Epithelial cell of prostate (primary cell): ENCODE data around the gene KCND1.

Source experiments
- DNase-seq: peaks from one replicate; pipeline ENCODE4 v3.0.0-alpha.2; 2011; ENCODE audit warnings: low read depth, low spot score
- H3K27ac ChIP-seq: fragments of 450-650 bp; 2 replicates; pipeline ENCODE4 v1.5.1; 2017; ENCODE audit warnings: mild to moderate bottlenecking

KCND1 gene

DNA sequence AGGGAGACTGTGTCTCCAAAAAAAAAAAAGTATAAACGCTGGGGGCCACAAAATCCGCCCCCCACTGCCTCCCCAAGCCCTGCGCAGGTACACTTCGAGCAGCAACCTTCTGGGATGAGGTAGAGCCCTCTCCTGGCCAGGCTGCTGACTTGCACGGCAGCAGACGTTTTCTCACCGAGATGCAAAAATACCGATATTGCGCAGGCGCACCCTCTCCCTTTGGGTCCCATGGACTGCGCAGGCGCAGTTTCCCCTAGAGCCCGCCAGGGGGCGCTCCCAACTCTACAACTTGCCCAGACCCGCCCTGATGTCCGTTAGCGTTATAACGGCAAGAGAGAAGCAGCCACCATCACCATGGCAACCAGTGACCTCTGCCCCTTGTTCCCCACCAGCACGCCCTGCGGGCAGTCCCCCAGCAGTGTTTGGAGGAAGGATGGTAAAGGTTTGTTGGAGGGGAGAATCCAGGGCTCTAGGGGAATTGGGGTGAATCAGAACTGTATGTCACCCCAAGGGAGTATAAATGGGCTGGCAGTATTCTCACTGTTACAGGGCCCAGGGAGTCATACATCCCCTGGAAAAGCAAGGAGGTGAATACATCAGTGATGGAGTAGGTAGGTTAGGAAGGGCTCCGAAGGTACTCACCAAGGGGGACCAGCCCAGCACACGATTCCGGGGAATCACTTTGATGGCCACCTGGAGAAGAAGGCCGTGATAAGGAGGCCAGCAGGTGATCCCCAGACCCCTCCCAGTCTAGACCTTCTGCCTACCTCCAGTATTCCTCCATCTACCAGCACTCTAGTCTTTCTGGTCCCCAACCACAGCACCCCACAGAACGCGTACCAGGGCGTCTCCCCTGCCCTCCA is 54.3 kb downstream of the KCND1 start:
- no peak overlapping the region for H3K27ac ChIP-seq
- peak; percentile 44 for DNase-seq

DNA sequence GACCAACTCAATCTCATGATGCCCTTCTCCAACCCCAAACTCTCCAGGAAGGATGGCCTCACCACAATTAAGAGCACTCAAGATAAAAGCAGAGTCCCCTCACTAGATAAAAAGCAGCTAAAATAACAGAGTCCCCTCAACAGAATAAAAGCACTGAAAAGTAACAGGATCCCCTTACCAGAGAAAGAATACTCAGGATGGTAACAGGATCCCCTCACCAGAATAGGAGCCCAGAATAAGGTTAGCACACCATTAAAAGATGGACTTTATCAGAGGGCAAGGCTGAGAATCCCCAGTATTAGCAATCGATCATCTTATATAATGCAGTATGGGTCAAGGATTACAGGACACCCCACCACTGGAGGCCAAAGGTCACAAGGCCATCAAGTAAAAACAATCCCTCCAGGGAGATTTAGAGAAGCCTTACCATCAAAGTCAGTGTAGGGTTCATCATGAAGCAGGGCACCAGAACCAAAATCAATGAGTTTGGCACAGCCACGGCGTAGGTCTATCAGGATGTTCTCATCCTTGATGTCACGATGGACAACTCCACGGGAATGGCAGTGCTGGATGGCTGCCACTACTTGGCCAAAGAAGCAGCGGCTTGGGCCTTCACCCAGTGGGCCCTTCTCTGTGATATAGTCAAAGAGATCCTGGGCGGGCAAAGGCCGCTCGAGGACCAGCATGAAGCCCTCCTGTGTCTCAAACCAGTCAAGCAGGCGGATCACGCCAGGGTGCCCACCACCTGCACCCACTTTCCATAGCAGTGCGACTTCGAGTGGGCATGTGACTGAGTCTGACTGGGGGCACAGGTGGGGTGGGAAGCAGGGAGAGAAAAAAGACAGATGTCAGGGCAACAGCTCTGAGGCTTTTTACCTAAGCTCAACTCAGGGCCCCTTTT is 56.8 kb downstream of the KCND1 start:
- H3K27ac ChIP-seq, result no peak overlapping the region
- no peak for DNase-seq

DNA sequence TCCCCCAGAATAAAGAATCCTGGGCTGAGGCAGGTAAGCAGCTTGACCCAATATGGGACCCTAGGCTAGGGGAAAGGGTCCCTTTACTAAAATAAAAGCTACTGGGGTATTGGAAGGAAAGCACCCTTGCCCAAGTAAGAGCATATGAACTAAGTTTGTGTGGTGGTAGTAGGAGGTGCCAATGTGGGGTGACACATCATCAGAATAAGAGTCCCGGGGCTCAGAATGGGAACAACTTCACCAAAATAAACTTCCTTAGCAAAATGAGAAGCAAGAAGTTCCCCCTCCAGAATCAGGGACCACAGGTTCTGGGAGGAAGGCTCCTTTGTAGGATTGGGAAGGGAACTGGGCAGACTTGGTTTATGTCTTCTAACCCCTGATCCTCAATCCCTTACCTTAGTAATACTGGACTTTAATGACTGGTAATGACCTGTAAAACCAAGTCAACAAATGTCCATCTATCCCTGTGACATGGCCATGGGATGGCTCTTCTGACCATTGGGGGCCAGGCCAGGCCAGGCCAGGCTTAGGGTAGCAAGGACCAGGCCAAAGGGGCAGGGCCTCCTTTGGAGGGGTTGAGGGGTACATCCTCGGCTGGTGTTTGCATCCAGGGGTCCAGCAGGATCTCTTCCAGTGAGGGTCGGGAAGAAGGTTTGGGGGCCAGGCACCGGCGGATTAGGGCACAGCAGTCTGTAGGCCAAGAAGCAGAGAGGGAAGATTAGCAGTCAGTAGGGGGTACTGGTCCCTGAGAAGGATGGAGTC is 57.9 kb downstream of the KCND1 start:
- no peak overlapping the region for H3K27ac ChIP-seq
- no peak for DNase-seq

DNA sequence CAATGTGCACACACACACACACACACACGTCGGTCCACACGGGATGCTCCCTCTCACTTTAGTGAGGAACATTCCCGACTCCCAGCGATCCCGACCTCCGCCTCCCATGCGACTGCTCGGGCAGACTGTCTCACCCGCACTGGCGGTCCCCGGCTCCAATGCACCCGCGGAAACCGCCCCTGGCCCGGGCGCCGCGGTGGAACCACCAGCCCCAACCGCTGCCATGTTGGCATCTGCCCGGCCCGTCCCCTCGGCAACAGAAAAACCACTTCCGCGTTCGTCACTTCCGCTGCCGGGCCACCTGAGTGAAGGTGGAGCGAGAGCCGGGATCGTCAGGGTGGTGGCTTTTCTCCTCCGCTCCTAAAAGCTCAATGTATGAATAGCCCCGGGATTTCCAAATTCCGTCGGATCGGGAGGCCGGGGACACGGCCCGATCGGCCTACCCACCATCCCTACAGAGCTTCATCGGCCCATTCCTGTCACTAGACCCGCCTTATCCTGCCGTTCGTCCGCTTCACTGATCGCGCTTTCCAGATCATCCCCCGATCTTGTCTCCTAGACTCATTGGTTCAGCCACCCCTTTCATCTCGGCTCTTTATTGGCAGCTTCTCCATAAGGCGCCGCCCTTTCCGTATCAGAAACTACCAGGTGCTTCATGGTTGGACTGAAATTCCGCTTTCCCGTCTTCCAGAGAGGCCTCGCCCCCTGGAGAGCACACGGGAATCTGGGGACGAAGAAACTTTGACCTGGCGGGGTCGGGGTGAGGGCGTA is 60.0 kb downstream of the KCND1 start, which contains the start of gene SLC35A2:
Gene SLC35A2, minus strand, starts transcription at position 235 of the 771 bp plus-strand sequence. Its CDS starts 10 bp downstream, at position 225.
- no peak for DNase-seq
- peak within 1 kb of the TSS; percentile 90 for H3K27ac ChIP-seq
